Rectal smooth muscle tissue (tissue), 1 donor: ENCODE measurements around the gene PIK3CA.

Experiments
- H3K27ac ChIP-seq: one replicate; pipeline ENCODE4 v1.7.0; 2013; ENCODE audit warnings: low read depth, low read length, inconsistent platforms
- H3K27me3 ChIP-seq: one replicate; pipeline ENCODE4 v1.7.0; 2013; ENCODE audit warnings: low read length; ENCODE audit not compliant: control insufficient read depth, insufficient read depth
- H3K36me3 ChIP-seq: one replicate; pipeline ENCODE4 v1.7.0; 2013; ENCODE audit warnings: low read length; ENCODE audit not compliant: control insufficient read depth, insufficient read depth
- H3K4me1 ChIP-seq: one replicate; pipeline ENCODE4 v1.7.0; 2013; ENCODE audit warnings: low read length; ENCODE audit not compliant: control insufficient read depth, insufficient read depth
- H3K4me3 ChIP-seq: one replicate; pipeline ENCODE4 v1.7.0; 2013; ENCODE audit warnings: low read length
- H3K9ac ChIP-seq: one replicate; pipeline ENCODE4 v1.7.0; 2013; ENCODE audit warnings: low read length

The PIK3CA gene

GRCh38 chr3:179164857-179165256 lies 16.7 kb downstream of the PIK3CA start:
- H3K27ac ChIP-seq = no peak overlapping the region
- no peaks in the 10 kb centered on the region for H3K36me3 ChIP-seq
- no peak overlapping the region for H3K4me3 ChIP-seq
- H3K4me1 ChIP-seq = no peaks in the 10 kb centered on the region
- no peaks in the 10 kb centered on the region for H3K27me3 ChIP-seq
- H3K9ac ChIP-seq = no peak overlapping the region

- no peaks in the 10 kb centered on the region for H3K27me3 ChIP-seq
- no peak overlapping the region for H3K27ac ChIP-seq
- no peaks in the 10 kb centered on the region for H3K36me3 ChIP-seq
- H3K4me1 ChIP-seq = no peaks in the 10 kb centered on the region
- no peak overlapping the region for H3K9ac ChIP-seq
- H3K4me3 ChIP-seq = no peak overlapping the region
Measured at GRCh38 chr3:179166561-179167201, 18.5 kb downstream of the PIK3CA start.

DNA sequence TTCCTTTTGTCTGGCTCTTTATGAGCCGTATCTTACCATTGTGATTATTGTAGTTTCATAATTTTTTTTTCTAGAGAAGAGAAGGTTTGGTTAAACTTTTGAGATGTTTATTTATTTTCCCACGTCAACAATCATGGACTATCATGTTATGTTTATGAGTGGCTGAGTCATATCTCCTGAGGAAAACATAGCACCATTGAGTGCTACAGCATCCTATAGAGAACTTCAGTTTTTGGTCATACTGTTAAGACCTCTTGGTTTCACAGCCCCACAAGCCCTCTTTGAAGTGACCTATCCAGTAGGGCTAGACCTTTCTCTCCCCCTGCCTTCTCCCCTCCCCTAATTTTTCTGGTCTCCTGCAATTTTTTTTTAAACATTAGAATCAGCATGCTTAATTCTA lies 20.8 kb downstream of the PIK3CA start:
- no peak overlapping the region for H3K9ac ChIP-seq
- H3K27me3 ChIP-seq = no peaks in the 10 kb centered on the region
- H3K27ac ChIP-seq = no peak overlapping the region
- H3K4me3 ChIP-seq = no peak overlapping the region
- no peaks in the 10 kb centered on the region for H3K36me3 ChIP-seq
- no peaks in the 10 kb centered on the region for H3K4me1 ChIP-seq

DNA sequence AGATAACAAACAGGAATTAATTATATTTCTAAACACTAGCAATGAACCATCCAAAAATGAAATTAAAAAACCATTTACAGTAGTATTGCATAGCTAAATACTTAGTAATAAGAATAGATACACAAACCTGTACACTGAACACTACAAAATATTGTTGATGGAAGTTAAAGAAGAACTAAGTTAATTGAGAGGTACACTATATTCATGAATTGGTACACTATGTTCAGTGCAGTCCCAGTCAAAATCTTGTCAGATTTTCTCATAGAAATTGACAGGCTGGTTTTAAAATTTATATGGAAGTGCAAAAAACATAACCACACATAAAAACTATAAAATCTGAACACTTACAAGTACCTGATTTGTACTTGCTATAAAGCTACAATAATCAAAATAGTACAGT lies 24.4 kb downstream of the PIK3CA start:
- Histone ChIP-seq H3K4me3 (no peak overlapping the region), H3K27ac (no peak overlapping the region), H3K9ac (no peak overlapping the region), H3K27me3 (no peaks in the 10 kb centered on the region), H3K36me3 (no peaks in the 10 kb centered on the region), H3K4me1 (peaks cover 4% of the 10 kb centered on the region)

GRCh38 chr3:179174316-179174715 lies 26.2 kb downstream of the PIK3CA start:
- Histone ChIP-seq H3K4me1 (peaks cover 4% of the 10 kb centered on the region), H3K27ac (no peak overlapping the region), H3K27me3 (no peaks in the 10 kb centered on the region), H3K9ac (no peak overlapping the region), H3K4me3 (no peak overlapping the region), H3K36me3 (no peaks in the 10 kb centered on the region)

DNA sequence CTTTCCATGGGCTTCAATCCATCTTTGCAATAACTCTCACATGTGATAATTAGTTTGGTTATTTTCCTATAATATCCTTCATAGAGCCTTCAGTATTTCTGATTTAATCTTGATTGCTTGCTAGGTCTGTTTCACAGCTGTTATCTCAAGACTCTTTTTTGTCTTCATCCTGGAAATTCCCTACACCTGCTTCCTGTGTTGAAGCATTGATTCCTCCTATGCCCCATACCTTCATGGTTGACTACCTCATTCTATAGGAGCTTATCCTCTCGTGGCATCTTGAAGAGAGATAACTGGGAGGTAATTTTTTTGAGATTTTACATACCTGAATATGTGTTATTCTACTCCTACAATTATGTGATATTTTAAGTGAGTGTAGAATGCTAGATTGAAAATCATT lies 26.7 kb downstream of the PIK3CA start:
- no peaks in the 10 kb centered on the region for H3K36me3 ChIP-seq
- H3K4me1 ChIP-seq = peaks cover 4% of the 10 kb centered on the region
- no peaks in the 10 kb centered on the region for H3K27me3 ChIP-seq
- H3K9ac ChIP-seq = no peak overlapping the region
- H3K27ac ChIP-seq = peak overlapping the region; percentile 32
- H3K4me3 ChIP-seq = no peak overlapping the region

- Histone ChIP-seq H3K27ac (peak overlapping the region; percentile 3), H3K27me3 (no peaks in the 10 kb centered on the region)
Measured at GRCh38 chr3:179175358-179175757, 27.2 kb downstream of the PIK3CA start.

GRCh38 chr3:179177611-179178010 lies 29.5 kb downstream of the PIK3CA start:
- Histone ChIP-seq H3K27ac (no peak overlapping the region), H3K27me3 (no peaks in the 10 kb centered on the region), H3K9ac (no peak overlapping the region), H3K4me3 (no peak overlapping the region), H3K36me3 (no peaks in the 10 kb centered on the region), H3K4me1 (peaks cover 21% of the 10 kb centered on the region)

More at GRCh38 chr3:179175358-179175757, 27.2 kb downstream of the PIK3CA start:
- Histone ChIP-seq H3K9ac (no peak overlapping the region), H3K4me1 (peaks cover 6% of the 10 kb centered on the region), H3K36me3 (no peaks in the 10 kb centered on the region), H3K4me3 (no peak overlapping the region)

GRCh38 chr3:179179256-179179655 lies 31.1 kb downstream of the PIK3CA start:
- H3K4me3 ChIP-seq = no peak overlapping the region
- H3K27me3 ChIP-seq = no peaks in the 10 kb centered on the region
- H3K27ac ChIP-seq = no peak overlapping the region
- no peaks in the 10 kb centered on the region for H3K36me3 ChIP-seq
- peaks cover 26% of the 10 kb centered on the region for H3K4me1 ChIP-seq
- H3K9ac ChIP-seq = no peak overlapping the region

DNA sequence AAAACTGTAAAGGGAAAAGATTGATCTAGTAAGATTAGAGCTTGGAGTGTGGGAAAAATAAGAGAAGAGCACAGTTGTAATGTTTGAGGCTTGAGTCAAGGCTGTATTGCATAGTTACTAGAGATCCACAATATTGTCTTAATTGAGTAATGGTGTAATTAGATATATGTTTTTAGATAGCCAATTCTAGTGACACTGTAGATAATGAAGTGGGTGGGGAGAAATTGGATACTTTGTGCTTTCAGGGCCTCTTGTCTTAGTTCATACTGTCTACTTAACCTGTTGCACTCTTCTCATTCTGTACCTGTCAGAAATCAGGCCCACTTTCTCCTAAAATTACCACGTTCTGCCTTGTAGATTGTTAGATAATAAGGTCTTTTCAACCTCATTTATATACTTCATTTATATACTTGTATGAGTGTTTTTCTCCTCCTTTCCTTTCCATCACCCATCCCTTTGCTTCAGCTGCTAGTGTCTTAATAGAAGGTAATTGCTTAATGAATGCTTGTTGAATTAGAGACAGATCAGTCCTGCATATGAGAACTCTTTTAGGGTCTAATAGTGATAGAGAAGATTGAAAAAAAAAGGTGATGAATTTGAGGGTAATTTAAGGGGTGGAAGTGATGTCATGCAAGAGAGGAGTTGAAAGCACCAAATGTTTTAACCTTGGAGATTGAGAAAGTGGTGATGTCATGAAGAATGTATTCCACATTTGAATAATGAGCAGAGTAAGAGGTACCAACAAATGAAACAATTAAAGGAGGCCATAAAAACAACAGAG lies 32.0 kb downstream of the PIK3CA start:
- Histone ChIP-seq H3K27me3 (no peaks in the 10 kb centered on the region), H3K27ac (peak overlapping the region; percentile 60), H3K4me3 (no peak overlapping the region), H3K9ac (no peak overlapping the region), H3K4me1 (peaks cover 27% of the 10 kb centered on the region), H3K36me3 (no peaks in the 10 kb centered on the region)

GRCh38 chr3:179181021-179181472 lies 32.9 kb downstream of the PIK3CA start:
- Histone ChIP-seq H3K4me3 (no peak overlapping the region), H3K9ac (no peak overlapping the region), H3K27ac (peak overlapping the region; percentile 60), H3K27me3 (no peaks in the 10 kb centered on the region), H3K36me3 (no peaks in the 10 kb centered on the region), H3K4me1 (peaks cover 23% of the 10 kb centered on the region)

- H3K27me3 ChIP-seq = no peaks in the 10 kb centered on the region
- no peak overlapping the region for H3K27ac ChIP-seq
- peaks cover 23% of the 10 kb centered on the region for H3K4me1 ChIP-seq
- H3K36me3 ChIP-seq = no peaks in the 10 kb centered on the region
- H3K4me3 ChIP-seq = no peak overlapping the region
- no peak overlapping the region for H3K9ac ChIP-seq
Measured at GRCh38 chr3:179181993-179182551, 33.9 kb downstream of the PIK3CA start.
